HepG2 (cell line): ENCODE data around the gene ACSL1. TPM values are rescaled to one million over a fixed set of nuclear protein-coding genes. Genes with fewer than 3 reads are reported as not detected.

Experiments
- ATAC-seq: fragments of 200-7000 bp; cut with Tn5 transposase; 3 replicates; pipeline ENCODE4 v1.9.1; 2020; ENCODE audit warnings: mild to moderate bottlenecking, moderate library complexity
- BruUV-seq: library from RNA; stranded (reverse); fragments of 400-500 nt; replicated peaks from 2 replicates; lab custom pipeline; 2021; lab: Mats Ljungman, UMichigan
- CTCF ChIA-PET: fragments of 300-600 bp; formaldehyde crosslinking; extraction: SDS; loops from one replicate; lab custom pipeline; 2021; ENCODE audit warnings: low total read pairs, inconsistent platforms, low intra/inter-chr PET ratio; lab: Yijun Ruan, JAX
- POLR2A ChIA-PET: fragments of 350-600 bp; sonication (Branson Sonifier 250); formaldehyde crosslinking; loops from one replicate; lab custom pipeline; 2020; ENCODE audit warnings: antibody characterized with exemption, inconsistent platforms; lab: Yijun Ruan, JAX
- DNase-seq: peaks from one replicate; pipeline ENCODE4 v3.0.0-alpha.2; 2015; ENCODE audit warnings: low spot score
- FAIRE-seq: peaks from 3 replicates; lab custom pipeline; 2011; peaks lifted over from hg19 to GRCh38; lab: Jason Lieb, UNC
- H2AFZ ChIP-seq: one replicate; pipeline ENCODE4 v1.6.1; 2011; ENCODE audit warnings: low read length, inconsistent platforms
- H3K27ac ChIP-seq: fragments of 300-600 bp; 3 replicates; pipeline ENCODE4 v1.8.0; 2011; ENCODE audit warnings: mixed run types, mild to moderate bottlenecking, mixed read lengths, low read length, inconsistent platforms; ENCODE audit not compliant: insufficient read depth; ENCODE audit errors: extremely low read length
- H3K27me3 ChIP-seq, 2 experiments: fragments of 200-600 bp in 1 of 2; 2 replicates in 1 of 2; 3 replicates in 1 of 2; pipeline versions ENCODE4 v1.6.0 to v1.8.0; 2011; ENCODE audit warnings: low read length in 2 of 2, mild to moderate bottlenecking in 2 of 2, moderate library complexity in 2 of 2, inconsistent platforms in 1 of 2; ENCODE audit not compliant: insufficient read depth in 2 of 2, control insufficient read depth in 1 of 2
- H3K36me3 ChIP-seq, 2 experiments: fragments of 200-600 bp in 1 of 2; replicated peaks in 1 of 2; 2 replicates in 1 of 2; 3 replicates in 1 of 2; pipeline versions ENCODE4 v1.5.1 to v1.8.0; 2011; ENCODE audit warnings: low read length in 2 of 2, inconsistent platforms in 1 of 2; ENCODE audit not compliant: insufficient read depth in 2 of 2, control insufficient read depth in 1 of 2
- H3K4me1 ChIP-seq: 2 replicates; pipeline ENCODE4 v1.5.1; 2012; ENCODE audit warnings: low read length, inconsistent platforms; ENCODE audit not compliant: insufficient read depth
- H3K4me2 ChIP-seq: 2 replicates; pipeline ENCODE4 v1.6.0; 2011; ENCODE audit warnings: low read depth, low read length, inconsistent platforms
- H3K4me3 ChIP-seq, 3 experiments: fragments of 200-600 bp in 1 of 3; sonication (generic), shearing (Covaris generic) in 1 of 3; replicated peaks in 1 of 3; 2 replicates each; pipeline ENCODE4 v1.5.1; 2011 to 2016; ENCODE audit warnings: low read length in 3 of 3, inconsistent platforms in 2 of 3, low read depth in 2 of 3, mild to moderate bottlenecking in 2 of 3, control low read depth in 1 of 3, mixed read lengths in 1 of 3; ENCODE audit not compliant: insufficient read depth in 1 of 3
- H3K79me2 ChIP-seq: one replicate; pipeline ENCODE4 v1.6.1; 2011; ENCODE audit warnings: low read length, inconsistent platforms; ENCODE audit not compliant: insufficient read depth
- H3K9ac ChIP-seq: 2 replicates; pipeline ENCODE4 v1.6.0; 2011; ENCODE audit warnings: mild to moderate bottlenecking, low read depth, low read length, inconsistent platforms; ENCODE audit not compliant: insufficient read depth
- H3K9me3 ChIP-seq: 2 replicates; pipeline ENCODE4 v1.5.1; 2012; ENCODE audit warnings: mild to moderate bottlenecking, low read length
- H4K20me1 ChIP-seq: 2 replicates; pipeline ENCODE4 v1.6.0; 2011; ENCODE audit warnings: inconsistent platforms, mild to moderate bottlenecking, low read length, moderate library complexity; ENCODE audit not compliant: insufficient read depth
- HOXD1 ChIP-seq: sonication (generic); formaldehyde crosslinking; IDR thresholded peaks from 2 replicates; pipeline ENCODE4 v1.5.0; 2020; ENCODE audit warnings: missing genetic modification reagents
- KDM1A ChIP-seq: IDR thresholded peaks from 2 replicates; pipeline ENCODE4 v1.6.1; 2016; ENCODE audit warnings: missing compliant biosample characterization
- PAX8 ChIP-seq: sonication (generic); formaldehyde crosslinking; IDR thresholded peaks from 2 replicates; pipeline ENCODE4 v1.8.0; 2022; ENCODE audit warnings: mild to moderate bottlenecking, missing genetic modification reagents, borderline replicate concordance
- PPARG ChIP-seq: conservative IDR thresholded peaks from 2 replicates; pipeline ENCODE4 v1.6.1; 2016; ENCODE audit warnings: missing biosample characterization, missing genetic modification reagents
- SNAPC2 ChIP-seq: sonication (generic); formaldehyde crosslinking; IDR thresholded peaks from 2 replicates; pipeline ENCODE4 v1.8.1; 2022; ENCODE audit warnings: mild to moderate bottlenecking, missing genetic modification reagents
- TAF1 ChIP-seq: sonication (generic); formaldehyde crosslinking; IDR thresholded peaks from 2 replicates; pipeline ENCODE4 v1.4.0; 2020; ENCODE audit warnings: missing genetic modification reagents
- TBL1XR1 ChIP-seq: fragments of 150-350 bp; IDR thresholded peaks from 2 replicates; pipeline ENCODE4 v1.6.1; 2014; ENCODE audit warnings: borderline replicate concordance, low read length; ENCODE audit not compliant: partially characterized antibody
- WIZ ChIP-seq: sonication (generic); formaldehyde crosslinking; IDR thresholded peaks from 2 replicates; pipeline ENCODE4 v1.5.1; 2020; ENCODE audit warnings: mild to moderate bottlenecking, missing genetic modification reagents
- ZBTB8A ChIP-seq: sonication (generic); formaldehyde crosslinking; IDR thresholded peaks from 2 replicates; pipeline ENCODE4 v1.4.0; 2020; ENCODE audit warnings: mild to moderate bottlenecking, low read depth, missing genetic modification reagents, borderline replicate concordance
- ZNF33A ChIP-seq: sonication (generic); formaldehyde crosslinking; IDR thresholded peaks from 2 replicates; pipeline ENCODE4 v1.5.1; 2020; ENCODE audit warnings: missing genetic modification reagents, mild to moderate bottlenecking, moderate library complexity, borderline replicate concordance
- ZNF850 ChIP-seq: sonication (generic); formaldehyde crosslinking; conservative IDR thresholded peaks from 2 replicates; pipeline ENCODE4 v1.9.0; 2021; ENCODE audit warnings: mild to moderate bottlenecking, missing genetic modification reagents
- WGBS: methylation state at CpG from one replicate; pipeline ENCODE4 v1.1.6; 2017; ENCODE audit warnings: low lambda C conversion rate; 5-methylcytosine and 5-hydroxymethylcytosine counted together
- in situ Hi-C: cut with HindIII; loops from 2 replicates; pipeline ENCODE4 v1.10.0; 2017; ENCODE audit warnings: low pct_unique_long_range_greater_than_20kb; ENCODE audit not compliant: extremely low pct_ligation_motif_present
- intact Hi-C: fragments of 100-400 bp; cut with micrococcal nuclease; formaldehyde crosslinking; loops from one replicate; pipeline ENCODE4 v1.10.0; 2022; ENCODE audit not compliant: unreplicated experiment
- polyA plus RNA-seq, 8 experiments: library from polyadenylated mRNA; depleted of rRNA in 3 of 8; stranded (reverse) in 7 of 8; unstranded in 1 of 8; fragments of >200 nt; fragmentation: Illumina TruSeq in 4 of 8; extraction: Trizol in 4 of 8; gene quantifications; 2 replicates each; pipeline versions ENCODE4 v1.2.1 to v1.2.3, GENCODE V29; 2011 to 2016; ENCODE audit warnings: low read depth in 4 of 8, missing spikeins in 1 of 8, mixed read lengths in 1 of 8; ENCODE audit not compliant: insufficient read depth in 1 of 8
- total RNA-seq, 5 experiments: library from RNA; depleted of rRNA; stranded (reverse); fragments of >200 nt; fragmentation: Illumina TruSeq; extraction: Trizol; gene quantifications; 2 replicates each; pipeline ENCODE4 v1.2.3, GENCODE V29; 2016; ENCODE audit warnings: low read depth in 1 of 5
- TF ChIP-seq, protein P1 (sequence below), 2 experiments: sonication (generic) in 1 of 2; formaldehyde crosslinking in 1 of 2; IDR thresholded peaks; 2 replicates each; pipeline versions ENCODE4 v1.5.1 to v1.6.1; 2011 to 2020; ENCODE audit warnings: borderline replicate concordance in 1 of 2, low read depth in 1 of 2, low read length in 1 of 2, mild to moderate bottlenecking in 1 of 2, missing genetic modification reagents in 1 of 2, moderate library complexity in 1 of 2
- TF ChIP-seq, protein P2 (sequence below): sonication (generic); formaldehyde crosslinking; IDR thresholded peaks from 2 replicates; pipeline ENCODE4 v1.9.0; 2022; ENCODE audit warnings: low read depth, missing genetic modification reagents

Gene ACSL1
- total and polyA plus RNA-seq, 2 of the 13 experiments (the other 11 are each of a cell fraction or from before 2014, with no cell fraction given), result 10.0 to 29.8 TPM

DNA sequence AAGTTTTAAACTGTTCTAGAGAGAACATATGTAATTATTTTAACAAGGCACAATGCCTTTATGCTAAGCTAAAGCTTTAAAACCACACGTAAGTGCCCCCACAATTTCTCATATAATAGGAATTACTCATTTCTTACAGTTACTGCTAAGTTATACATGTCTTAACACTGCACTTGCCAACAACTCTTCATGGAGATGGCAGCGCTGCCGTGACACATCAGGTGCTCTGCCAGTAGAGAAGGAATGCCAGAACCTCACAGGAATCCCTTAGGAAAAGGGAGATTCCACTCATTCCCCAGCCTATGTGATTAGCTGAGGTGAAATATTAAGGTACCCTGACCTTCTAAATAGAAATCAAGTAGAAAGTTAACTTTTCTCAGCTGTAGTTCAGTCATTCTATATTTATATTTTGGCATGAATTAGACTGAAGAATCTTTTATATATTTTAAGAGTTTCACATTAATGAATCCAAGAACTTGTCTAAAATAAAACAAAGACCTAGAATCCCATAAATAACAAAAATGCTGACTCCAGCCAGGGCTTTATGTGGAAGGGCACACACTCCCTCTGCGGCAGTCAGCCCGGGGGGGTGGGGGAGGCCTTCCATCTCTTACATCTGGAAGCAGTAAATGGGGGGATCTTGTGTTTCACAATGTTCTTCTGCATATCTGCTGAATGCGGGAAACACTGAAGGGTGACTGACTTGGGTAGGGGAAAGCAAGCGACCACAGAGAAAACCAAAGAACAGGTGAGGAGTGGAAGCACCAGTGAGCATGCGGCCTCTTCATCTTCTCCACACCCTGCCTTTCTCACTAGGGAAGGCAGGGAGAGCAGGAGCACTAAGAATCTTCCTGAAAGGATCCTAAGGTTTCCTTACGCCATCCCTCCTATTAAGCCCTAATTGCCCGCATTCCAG is 23.7 kb downstream of the ACSL1 start:
- ChIA-PET CTCF (no interaction called here), POLR2A (no interaction called here)
- Histone ChIP-seq H3K4me1 (peaks cover 22% of the 10 kb centered on the region), H3K27ac (no peak overlapping the region), H3K36me3 (peaks cover 1 to 7% of the 10 kb centered on the region in 2 experiments; a peak in 3 of 5 replicates), H3K9ac (no peak overlapping the region), H2AFZ (no peak overlapping the region), H4K20me1 (no peaks in the 10 kb centered on the region), H3K27me3 (no peaks in the 10 kb centered on the region), H3K4me3 (no peak overlapping the region), H3K4me2 (no peak overlapping the region), H3K9me3 (no peaks in the 10 kb centered on the region), H3K79me2 (peaks cover 6% of the 10 kb centered on the region)
- WGBS, result 87% methylated on average over 10 of the region's 10 CpGs
- no TSS peak for BruUV-seq
- DNase-seq (no peak), FAIRE-seq (no peak), ATAC-seq (no peak)
- intact Hi-C loops (loop anchor here (10.0 kb wide), 1 partner anchor 183 kb away; no protein-coding TSS in a partner anchor), in situ Hi-C loops (no loop called here)
- TF ChIP-seq KDM1A (CRISPR knock-in tag), result no peak
- TF ChIP-seq, protein P1, sequence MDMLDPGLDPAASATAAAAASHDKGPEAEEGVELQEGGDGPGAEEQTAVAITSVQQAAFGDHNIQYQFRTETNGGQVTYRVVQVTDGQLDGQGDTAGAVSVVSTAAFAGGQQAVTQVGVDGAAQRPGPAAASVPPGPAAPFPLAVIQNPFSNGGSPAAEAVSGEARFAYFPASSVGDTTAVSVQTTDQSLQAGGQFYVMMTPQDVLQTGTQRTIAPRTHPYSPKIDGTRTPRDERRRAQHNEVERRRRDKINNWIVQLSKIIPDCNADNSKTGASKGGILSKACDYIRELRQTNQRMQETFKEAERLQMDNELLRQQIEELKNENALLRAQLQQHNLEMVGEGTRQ (IDR thresholded peaks at IDR 0.05; ENCODE audit: low read depth, low read length), result 0 out of 2 replicates have a peak, but pooled peaks have one; percentile 9
- TF ChIP-seq, protein P1 (CRISPR knock-in tag; IDR thresholded peaks at IDR 0.05; ENCODE audit: borderline replicate concordance), result no peak

DNA sequence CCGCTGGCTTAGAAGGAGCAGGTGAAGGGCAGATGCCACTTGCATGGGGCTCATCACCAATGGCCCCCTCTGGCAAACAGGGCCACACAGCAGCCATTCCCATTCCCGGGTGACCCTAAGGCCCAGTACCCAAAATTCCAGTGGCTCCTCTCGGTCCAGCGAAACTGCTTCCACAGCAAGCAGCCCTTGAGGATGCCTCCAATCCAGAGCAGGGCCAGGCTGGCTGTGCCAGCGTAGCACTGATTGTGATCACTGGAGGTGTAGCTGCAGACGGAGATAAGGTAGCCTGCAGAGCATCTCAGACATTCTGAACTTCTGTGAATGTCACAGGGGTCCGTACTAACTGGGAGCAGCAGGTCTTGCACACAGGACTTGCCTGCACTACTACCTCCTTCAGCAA is 27.3 kb downstream of the ACSL1 start:
- ChIA-PET POLR2A (no interaction called here), CTCF (no interaction called here)
- Histone ChIP-seq H3K9me3 (no peaks in the 10 kb centered on the region), H3K27ac (no peak overlapping the region), H3K4me3 (no peak overlapping the region), H3K9ac (no peak overlapping the region), H3K4me2 (no peak overlapping the region), H3K27me3 (no peaks in the 10 kb centered on the region), H3K79me2 (no peaks in the 10 kb centered on the region), H4K20me1 (no peaks in the 10 kb centered on the region), H3K36me3 (peaks cover 1 to 7% of the 10 kb centered on the region in 2 experiments; a peak in 3 of 5 replicates), H3K4me1 (peaks cover 6% of the 10 kb centered on the region; the same call in 1 of the 2 replicates), H2AFZ (no peak overlapping the region)
- in situ Hi-C loops, result no loop called here
- intact Hi-C loops, result no loop called here
- BruUV-seq, result no TSS peak
- DNase-seq (no peak), FAIRE-seq (no peak), ATAC-seq (no peak)
- 88% methylated on average over 2 of the region's 7 CpGs for WGBS
- TF ChIP-seq SNAPC2 (CRISPR knock-in tag) (no peak), ZBTB8A (CRISPR knock-in tag) (no peak), PAX8 (CRISPR knock-in tag) (no peak), TBL1XR1 (no peak), TAF1 (CRISPR knock-in tag) (no peak), ZNF33A (CRISPR knock-in tag) (no peak), ZNF850 (CRISPR knock-in tag) (no peak), WIZ (no peak), HOXD1 (no peak), PPARG (CRISPR knock-in tag) (no peak)
- TF ChIP-seq, protein P2, sequence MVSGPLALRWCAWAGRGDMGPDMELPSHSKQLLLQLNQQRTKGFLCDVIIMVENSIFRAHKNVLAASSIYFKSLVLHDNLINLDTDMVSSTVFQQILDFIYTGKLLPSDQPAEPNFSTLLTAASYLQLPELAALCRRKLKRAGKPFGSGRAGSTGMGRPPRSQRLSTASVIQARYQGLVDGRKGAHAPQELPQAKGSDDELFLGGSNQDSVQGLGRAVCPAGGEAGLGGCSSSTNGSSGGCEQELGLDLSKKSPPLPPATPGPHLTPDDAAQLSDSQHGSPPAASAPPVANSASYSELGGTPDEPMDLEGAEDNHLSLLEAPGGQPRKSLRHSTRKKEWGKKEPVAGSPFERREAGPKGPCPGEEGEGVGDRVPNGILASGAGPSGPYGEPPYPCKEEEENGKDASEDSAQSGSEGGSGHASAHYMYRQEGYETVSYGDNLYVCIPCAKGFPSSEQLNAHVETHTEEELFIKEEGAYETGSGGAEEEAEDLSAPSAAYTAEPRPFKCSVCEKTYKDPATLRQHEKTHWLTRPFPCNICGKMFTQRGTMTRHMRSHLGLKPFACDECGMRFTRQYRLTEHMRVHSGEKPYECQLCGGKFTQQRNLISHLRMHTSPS (CRISPR knock-in tag), result no peak
